Common myeloid progenitor, CD34-positive (primary cell): ENCODE measurements around the gene HMCN1.
"Not testable (repeated sequence)": the region's sequence is repeated elsewhere in the genome, so short reads cannot be mapped to it uniquely, and the experiment has no call there.

Source experiments
- CTCF ChIA-PET: fragments of 350-600 bp; sonication (Branson Sonifier 250); formaldehyde crosslinking; loops from one replicate; lab custom pipeline; 2021; ENCODE audit warnings: antibody characterized with exemption; lab: Charles Lee
- POLR2A ChIA-PET: fragments of 350-600 bp; sonication (Branson Sonifier 250); formaldehyde crosslinking; loops from one replicate; lab custom pipeline; 2021; ENCODE audit warnings: antibody characterized with exemption; lab: Charles Lee
- DNase-seq, 3 donors: peaks; one replicate each; pipeline versions ENCODE4 v3.0.0 to v3.0.0-alpha.2; 2013
- H3K27ac ChIP-seq, 2 experiments: 1 replicate in 1 of 2; 2 replicates in 1 of 2; pipeline ENCODE4 v1.7.0; 2013; ENCODE audit warnings: inconsistent platforms in 2 of 2, low read length in 2 of 2, mild to moderate bottlenecking in 2 of 2, low read depth in 1 of 2, moderate library complexity in 1 of 2; ENCODE audit not compliant: severe bottlenecking in 2 of 2, insufficient read depth in 1 of 2, poor library complexity in 1 of 2
- H3K27me3 ChIP-seq, 5 experiments: replicated peaks in 2 of 5; 1 replicate in 3 of 5; 2 replicates in 2 of 5; pipeline versions ENCODE4 v1.6.1 to v1.7.0; 2013; ENCODE audit warnings: low read length in 4 of 5, mild to moderate bottlenecking in 2 of 5, moderate library complexity in 2 of 5, inconsistent platforms in 1 of 5; ENCODE audit not compliant: insufficient read depth in 5 of 5, control insufficient read depth in 4 of 5
- H3K36me3 ChIP-seq, 4 experiments: 1 replicate in 2 of 4; 2 replicates in 2 of 4; pipeline versions ENCODE4 v1.6.1 to v1.7.0; 2013; ENCODE audit warnings: low read length in 3 of 4, control low read depth in 1 of 4, mild to moderate bottlenecking in 1 of 4; ENCODE audit not compliant: control insufficient read depth in 4 of 4, insufficient read depth in 4 of 4
- H3K4me1 ChIP-seq, 4 experiments: 1 replicate in 3 of 4; 2 replicates in 1 of 4; pipeline versions ENCODE4 v1.6.1 to v1.7.1; 2013; ENCODE audit warnings: low read length in 3 of 4, mild to moderate bottlenecking in 3 of 4, control low read depth in 1 of 4, inconsistent platforms in 1 of 4, moderate library complexity in 1 of 4; ENCODE audit not compliant: control insufficient read depth in 4 of 4, insufficient read depth in 4 of 4; ENCODE audit errors: control extremely low read depth in 1 of 4
- H3K4me3 ChIP-seq, 7 experiments: 1 replicate in 4 of 7; 2 replicates in 3 of 7; pipeline versions ENCODE4 v1.5.1 to v1.7.0; 2013; ENCODE audit warnings: mild to moderate bottlenecking in 7 of 7, low read length in 6 of 7, moderate library complexity in 6 of 7, inconsistent platforms in 2 of 7, low read depth in 2 of 7, control low read depth in 1 of 7; ENCODE audit not compliant: insufficient read depth in 4 of 7, control insufficient read depth in 1 of 7; ENCODE audit errors: extremely low read depth in 1 of 7
- H3K9me3 ChIP-seq, 5 experiments: 1 replicate in 4 of 5; 2 replicates in 1 of 5; pipeline versions ENCODE4 v1.6.1 to v1.7.1; 2013; ENCODE audit warnings: low read length in 4 of 5, mild to moderate bottlenecking in 2 of 5, inconsistent platforms in 1 of 5, low read depth in 1 of 5, moderate library complexity in 1 of 5; ENCODE audit not compliant: control insufficient read depth in 4 of 5, insufficient read depth in 2 of 5; ENCODE audit errors: control extremely low read depth in 1 of 5
- WGBS: methylation state at CpG from one replicate; pipeline ENCODE4 v1.1.5; 2013; ENCODE audit not compliant: insufficient coverage; 5-methylcytosine and 5-hydroxymethylcytosine counted together

Gene HMCN1

GRCh38 chr1:185768371-185768770 lies 34.2 kb downstream of the HMCN1 start:
- Histone ChIP-seq H3K4me3 (no peak overlapping the region), H3K36me3 (no peaks in the 10 kb centered on the region), H3K9me3 (no peaks in the 10 kb centered on the region), H3K4me1 (no peaks in the 10 kb centered on the region), H3K27ac (no peak overlapping the region), H3K27me3 (no peaks in the 10 kb centered on the region)
- CTCF ChIA-PET, result no interaction called here
- WGBS, result no CpG with 5 or more reads among the region's 3 CpGs
- DNase-seq, result no peak
- POLR2A ChIA-PET, result no interaction called here

GRCh38 chr1:185769136-185769535 lies 34.9 kb downstream of the HMCN1 start:
- CTCF ChIA-PET, result no interaction called here
- Histone ChIP-seq H3K36me3 (no peaks in the 10 kb centered on the region), H3K27ac (no peak overlapping the region), H3K27me3 (no peaks in the 10 kb centered on the region), H3K4me1 (no peaks in the 10 kb centered on the region), H3K4me3 (no peak overlapping the region), H3K9me3 (no peaks in the 10 kb centered on the region)
- no peak for DNase-seq
- 86% methylated on average over 1 of the region's 1 CpG for WGBS
- POLR2A ChIA-PET, result no interaction called here

GRCh38 chr1:185774394-185774793 lies 40.2 kb downstream of the HMCN1 start:
- no peaks in the 10 kb centered on the region for H3K4me1 ChIP-seq
- DNase-seq, result no peak
- no peaks in the 10 kb centered on the region for H3K9me3 ChIP-seq
- 87% methylated on average over 5 of the region's 5 CpGs for WGBS
- no peaks in the 10 kb centered on the region for H3K27me3 ChIP-seq
- H3K27ac ChIP-seq, result no peak overlapping the region
- ChIA-PET CTCF (no interaction called here), POLR2A (no interaction called here)
- no peaks in the 10 kb centered on the region for H3K36me3 ChIP-seq
- H3K4me3 ChIP-seq, result no peak overlapping the region

GRCh38 chr1:185775501-185775900 lies 41.3 kb downstream of the HMCN1 start:
- Histone ChIP-seq H3K36me3 (no peaks in the 10 kb centered on the region), H3K4me3 (no peak overlapping the region), H3K27me3 (no peaks in the 10 kb centered on the region), H3K27ac (no peak overlapping the region), H3K4me1 (no peaks in the 10 kb centered on the region), H3K9me3 (no peaks in the 10 kb centered on the region)
- ChIA-PET CTCF (no interaction called here), POLR2A (no interaction called here)
- no peak for DNase-seq

GRCh38 chr1:185776522-185776921 lies 42.3 kb downstream of the HMCN1 start:
- H3K4me1 ChIP-seq, result no peaks in the 10 kb centered on the region
- DNase-seq, result no peak
- ChIA-PET POLR2A (no interaction called here), CTCF (interaction anchor here (0.7 kb wide), 1 partner anchor 30 kb away, joined by 4 read pairs; no protein-coding TSS in a partner anchor)
- no peaks in the 10 kb centered on the region for H3K27me3 ChIP-seq
- H3K36me3 ChIP-seq, result no peaks in the 10 kb centered on the region
- no peaks in the 10 kb centered on the region for H3K9me3 ChIP-seq
- H3K27ac ChIP-seq, result no peak overlapping the region
- no peak overlapping the region for H3K4me3 ChIP-seq

- WGBS, result 96% methylated on average over 10 of the region's 10 CpGs
- POLR2A ChIA-PET, H3K36me3 ChIP-seq, DNase-seq, H3K27me3 ChIP-seq, CTCF ChIA-PET, H3K27ac ChIP-seq, H3K4me3 ChIP-seq, H3K4me1 ChIP-seq, H3K9me3 ChIP-seq: not testable (repeated sequence)
Measured at GRCh38 chr1:185783860-185784259, 49.7 kb downstream of the HMCN1 start.

GRCh38 chr1:185785586-185785985 lies 51.4 kb downstream of the HMCN1 start:
- H3K36me3 ChIP-seq, result no peaks in the 10 kb centered on the region
- CTCF ChIA-PET, result no interaction called here
- H3K9me3 ChIP-seq, result no peaks in the 10 kb centered on the region
- DNase-seq, result no peak
- H3K27ac ChIP-seq, result no peak overlapping the region
- POLR2A ChIA-PET, result no interaction called here
- H3K4me3 ChIP-seq, result no peak overlapping the region
- whole genome bisulfite sequencing, result 100% methylated on average over 2 of the region's 3 CpGs
- H3K4me1 ChIP-seq, result no peaks in the 10 kb centered on the region
- no peaks in the 10 kb centered on the region for H3K27me3 ChIP-seq
